Neutrophil (primary cell): ENCODE results near the gene LTBP4.

Experiments used
- H3K27ac ChIP-seq: fragments of 200-600 bp; sonication (generic); 2 replicates; pipeline ENCODE4 v1.5.1; 2016; ENCODE audit warnings: mild to moderate bottlenecking, moderate library complexity
- H3K27me3 ChIP-seq: fragments of 200-600 bp; sonication (generic); 2 replicates; pipeline ENCODE4 v1.6.0; 2016; ENCODE audit warnings: mild to moderate bottlenecking
- H3K36me3 ChIP-seq: fragments of 200-600 bp; sonication (generic); 2 replicates; pipeline ENCODE4 v1.5.1; 2017
- H3K4me1 ChIP-seq, 2 experiments: fragments of 200-600 bp in 1 of 2; sonication (generic) in 1 of 2; 1 replicate in 1 of 2; 2 replicates in 1 of 2; pipeline versions ENCODE4 v1.5.1 to v1.6.1; 2013 to 2016; ENCODE audit warnings: low read depth in 1 of 2, low read length in 1 of 2, mild to moderate bottlenecking in 1 of 2, moderate library complexity in 1 of 2; ENCODE audit not compliant: control insufficient read depth in 1 of 2, insufficient read depth in 1 of 2
- H3K4me3 ChIP-seq, 2 experiments: fragments of 200-600 bp in 1 of 2; sonication (generic) in 1 of 2; 1 replicate in 1 of 2; 2 replicates in 1 of 2; pipeline ENCODE4 v1.5.1; 2013 to 2016; ENCODE audit warnings: low read depth in 1 of 2, low read length in 1 of 2, mild to moderate bottlenecking in 1 of 2, moderate library complexity in 1 of 2
- H3K9me3 ChIP-seq: fragments of 200-600 bp; sonication (generic); 2 replicates; pipeline ENCODE4 v1.5.1; 2016
- TF ChIP-seq, protein P1 (sequence below): fragments of 200-600 bp; sonication (generic); IDR thresholded peaks from 2 replicates; pipeline ENCODE4 v1.5.1; 2016; ENCODE audit warnings: antibody characterized with exemption

LTBP4 gene

DNA sequence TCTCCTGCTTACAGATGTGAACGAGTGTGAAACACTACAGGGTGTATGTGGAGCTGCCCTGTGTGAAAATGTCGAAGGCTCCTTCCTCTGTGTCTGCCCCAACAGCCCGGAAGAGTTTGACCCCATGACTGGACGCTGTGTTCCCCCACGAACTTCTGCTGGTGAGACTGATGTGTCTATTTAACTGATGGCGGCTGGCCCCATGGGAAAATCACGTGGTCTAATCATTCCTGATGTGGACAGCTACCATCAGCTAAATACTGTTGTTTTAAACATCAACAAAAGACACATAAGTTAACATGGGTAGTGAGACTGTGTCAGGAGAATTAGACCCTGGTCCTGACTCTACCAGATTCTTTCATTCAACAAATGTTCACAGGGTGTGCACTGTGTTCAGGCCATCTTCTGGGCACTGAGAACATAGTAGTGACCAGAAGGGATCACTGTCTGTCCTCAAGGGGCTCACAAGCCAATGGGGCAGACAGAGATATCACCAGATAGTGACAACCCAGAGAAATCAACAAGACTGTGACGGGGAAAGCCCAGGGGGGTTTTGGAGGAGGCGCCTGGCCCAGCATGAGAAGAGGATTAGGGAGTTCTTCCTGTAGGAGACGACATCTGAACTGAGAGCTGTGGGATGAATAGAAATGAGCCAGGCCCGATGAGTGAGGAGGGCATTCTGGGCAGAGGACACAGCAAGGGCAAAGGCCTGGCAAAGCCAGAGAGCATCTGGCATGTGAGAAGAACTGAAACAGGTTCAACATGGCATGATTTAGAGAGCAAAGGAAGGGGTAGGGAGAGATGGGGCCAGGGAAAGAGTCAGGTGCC lies 18.4 kb downstream of the LTBP4 start:
- no peak overlapping the region for H3K4me3 ChIP-seq
- H3K27me3 ChIP-seq = peaks cover 27% of the 10 kb centered on the region
- TF ChIP-seq, protein P1, sequence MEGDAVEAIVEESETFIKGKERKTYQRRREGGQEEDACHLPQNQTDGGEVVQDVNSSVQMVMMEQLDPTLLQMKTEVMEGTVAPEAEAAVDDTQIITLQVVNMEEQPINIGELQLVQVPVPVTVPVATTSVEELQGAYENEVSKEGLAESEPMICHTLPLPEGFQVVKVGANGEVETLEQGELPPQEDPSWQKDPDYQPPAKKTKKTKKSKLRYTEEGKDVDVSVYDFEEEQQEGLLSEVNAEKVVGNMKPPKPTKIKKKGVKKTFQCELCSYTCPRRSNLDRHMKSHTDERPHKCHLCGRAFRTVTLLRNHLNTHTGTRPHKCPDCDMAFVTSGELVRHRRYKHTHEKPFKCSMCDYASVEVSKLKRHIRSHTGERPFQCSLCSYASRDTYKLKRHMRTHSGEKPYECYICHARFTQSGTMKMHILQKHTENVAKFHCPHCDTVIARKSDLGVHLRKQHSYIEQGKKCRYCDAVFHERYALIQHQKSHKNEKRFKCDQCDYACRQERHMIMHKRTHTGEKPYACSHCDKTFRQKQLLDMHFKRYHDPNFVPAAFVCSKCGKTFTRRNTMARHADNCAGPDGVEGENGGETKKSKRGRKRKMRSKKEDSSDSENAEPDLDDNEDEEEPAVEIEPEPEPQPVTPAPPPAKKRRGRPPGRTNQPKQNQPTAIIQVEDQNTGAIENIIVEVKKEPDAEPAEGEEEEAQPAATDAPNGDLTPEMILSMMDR = no peak
- no peak overlapping the region for H3K27ac ChIP-seq
- peaks cover 4 to 5% of the 10 kb centered on the region in 2 experiments for H3K4me1 ChIP-seq
- H3K9me3 ChIP-seq = no peaks in the 10 kb centered on the region
- H3K36me3 ChIP-seq = no peaks in the 10 kb centered on the region

DNA sequence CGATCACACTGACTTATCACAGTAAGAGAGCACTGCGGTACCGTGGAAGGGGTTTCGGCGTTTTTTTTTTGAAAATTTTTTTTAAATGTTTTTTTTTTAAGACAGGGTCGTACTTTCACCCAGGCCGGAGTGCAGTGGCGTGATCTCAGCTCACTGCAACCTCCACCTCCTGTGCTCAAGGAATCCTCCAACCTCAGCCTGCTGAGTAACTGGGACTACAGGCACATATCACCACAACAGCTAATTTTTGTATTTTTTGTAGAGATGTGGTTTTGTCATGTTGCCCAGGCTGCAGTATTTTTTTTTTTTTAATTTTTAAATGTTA lies 19.0 kb downstream of the LTBP4 start:
- no peak overlapping the region for H3K4me3 ChIP-seq
- TF ChIP-seq, protein P1 = no peak
- H3K36me3 ChIP-seq = no peaks in the 10 kb centered on the region
- no peaks in the 10 kb centered on the region for H3K4me1 ChIP-seq
- no peaks in the 10 kb centered on the region for H3K9me3 ChIP-seq
- no peak overlapping the region for H3K27ac ChIP-seq
- peaks cover 21% of the 10 kb centered on the region for H3K27me3 ChIP-seq

DNA sequence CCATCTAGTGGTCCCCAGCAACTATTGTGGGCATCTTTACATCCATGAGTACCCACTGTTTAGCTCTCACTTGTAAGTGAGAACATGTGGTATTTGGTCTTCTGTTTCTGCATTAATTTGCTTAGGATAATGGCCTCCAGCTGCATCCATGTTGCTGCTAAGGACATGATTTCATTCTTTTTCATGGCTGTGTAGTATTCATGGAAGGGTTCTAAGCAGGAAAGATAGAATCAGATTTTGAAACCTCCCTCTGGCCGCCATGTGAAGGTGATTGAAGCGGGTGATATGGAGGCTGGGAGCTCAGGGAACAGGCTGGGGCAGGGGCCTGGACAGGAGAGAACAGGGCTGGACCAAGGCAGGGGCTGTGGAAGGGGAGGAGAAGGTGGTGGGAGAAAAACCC lies 20.1 kb downstream of the LTBP4 start:
- Histone ChIP-seq H3K36me3 (no peaks in the 10 kb centered on the region), H3K27ac (no peak overlapping the region), H3K27me3 (peaks cover 10% of the 10 kb centered on the region), H3K9me3 (no peaks in the 10 kb centered on the region), H3K4me3 (no peak overlapping the region), H3K4me1 (no peaks in the 10 kb centered on the region)
- TF ChIP-seq, protein P1 = no peak

DNA sequence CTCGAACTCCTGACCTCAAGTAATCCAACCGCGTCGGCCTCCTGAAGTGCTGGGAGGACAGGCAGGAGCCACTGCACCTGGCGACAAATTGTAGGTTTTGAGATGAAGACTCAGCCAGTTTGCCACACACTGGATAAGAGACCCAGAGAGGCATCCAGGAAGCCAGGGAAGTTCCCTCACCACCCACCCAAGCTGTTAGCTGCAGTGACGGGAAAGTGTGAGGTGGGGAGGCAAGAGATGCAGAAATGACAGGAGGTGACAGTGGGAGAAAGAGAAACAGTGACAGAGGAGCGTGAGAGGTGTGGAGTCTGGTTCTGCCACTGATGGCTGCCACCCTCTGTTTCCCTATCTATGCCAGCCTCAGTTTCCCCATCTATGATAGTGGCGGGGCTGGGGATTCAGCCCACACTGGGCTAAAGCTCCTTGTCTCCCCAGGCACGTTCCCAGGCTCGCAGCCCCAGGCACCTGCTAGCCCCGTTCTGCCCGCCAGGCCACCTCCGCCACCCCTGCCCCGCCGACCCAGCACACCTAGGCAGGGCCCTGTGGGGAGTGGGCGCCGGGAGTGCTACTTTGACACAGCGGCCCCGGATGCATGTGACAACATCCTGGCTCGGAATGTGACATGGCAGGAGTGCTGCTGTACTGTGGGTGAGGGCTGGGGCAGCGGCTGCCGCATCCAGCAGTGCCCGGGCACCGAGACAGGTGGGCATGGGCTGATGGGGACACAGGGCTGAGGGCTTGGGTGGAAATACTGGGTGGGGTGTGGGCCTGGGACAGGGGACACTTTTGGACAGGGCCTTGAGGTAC lies 21.0 kb downstream of the LTBP4 start:
- Histone ChIP-seq H3K27ac (no peak overlapping the region), H3K27me3 (peaks cover 2% of the 10 kb centered on the region), H3K4me3 (no peak overlapping the region), H3K36me3 (no peaks in the 10 kb centered on the region), H3K9me3 (no peaks in the 10 kb centered on the region), H3K4me1 (no peaks in the 10 kb centered on the region)
- TF ChIP-seq, protein P1 = no peak

DNA sequence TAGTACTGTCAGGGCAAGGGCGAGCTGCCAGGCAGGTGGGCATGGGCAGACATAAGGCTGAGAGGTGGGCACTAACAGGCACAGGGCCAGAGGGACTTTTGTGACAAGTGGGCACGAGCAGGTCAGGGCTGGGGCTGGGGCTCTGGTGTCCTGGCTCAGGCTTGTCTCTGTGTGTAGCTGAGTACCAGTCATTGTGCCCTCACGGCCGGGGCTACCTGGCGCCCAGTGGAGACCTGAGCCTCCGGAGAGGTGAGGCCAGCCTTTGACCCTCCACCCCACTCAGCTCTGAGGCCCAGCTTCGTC lies 21.6 kb downstream of the LTBP4 start:
- no peak overlapping the region for H3K4me3 ChIP-seq
- no peaks in the 10 kb centered on the region for H3K36me3 ChIP-seq
- TF ChIP-seq, protein P1 = no peak
- H3K9me3 ChIP-seq = no peaks in the 10 kb centered on the region
- no peak overlapping the region for H3K27ac ChIP-seq
- no peaks in the 10 kb centered on the region for H3K4me1 ChIP-seq
- H3K27me3 ChIP-seq = no peaks in the 10 kb centered on the region
